Measurements from ENCODE around the gene ATAD3C. TPM values are rescaled to one million over a fixed set of nuclear protein-coding genes. Genes with fewer than 3 reads are reported as not detected.
"Not testable (repeated sequence)": the region's sequence is repeated elsewhere in the genome, so short reads cannot be mapped to it uniquely, and the experiment has no call there.

The ATAD3C gene
- total RNA-seq, result 1.3 TPM

GRCh38 chr1:1449099-1449739 lies at the start of gene ATAD3C:
Gene ATAD3C (plus strand): TSS chr1:1449689. CDS start chr1:1450684, 995 bp downstream.
- no peak for DNase-seq (ENCODE audit: low read depth in 2 of 3, low spot score in 2 of 3)

- DNase-seq (ENCODE audit: low read depth in 2 of 3, low spot score in 2 of 3), result no peak
Measured at GRCh38 chr1:1399872-1400575, 49.5 kb upstream of the ATAD3C start.

GRCh38 chr1:1400576-1401456 lies 48.7 kb upstream of the ATAD3C start:
- DNase-seq (ENCODE audit: low read depth in 2 of 3, low spot score in 2 of 3), result no peak

- no peak for DNase-seq (ENCODE audit: low read depth in 2 of 3, low spot score in 2 of 3)
Measured at GRCh38 chr1:1401457-1402010, 48.0 kb upstream of the ATAD3C start.

- peak in 2 of 3 donors; percentile 42 to 60 for DNase-seq (ENCODE audit: low read depth in 2 of 3, low spot score in 2 of 3)
Measured at GRCh38 chr1:1402072-1402900, 47.2 kb upstream of the ATAD3C start.

- not testable (repeated sequence) for DNase-seq (ENCODE audit: low read depth in 2 of 3, low spot score in 2 of 3)
Measured at GRCh38 chr1:1402901-1403392, 46.5 kb upstream of the ATAD3C start.

- DNase-seq (ENCODE audit: low read depth in 2 of 3, low spot score in 2 of 3), result no peak
Measured at GRCh38 chr1:1403653-1404052, 45.8 kb upstream of the ATAD3C start.

GRCh38 chr1:1406101-1406820 lies 43.2 kb upstream of the ATAD3C start:
- no peak for DNase-seq (ENCODE audit: low read depth in 2 of 3, low spot score in 2 of 3)

- DNase-seq (ENCODE audit: low read depth in 2 of 3, low spot score in 2 of 3), result peak; percentile 88 to 96 (median 94)
Measured at GRCh38 chr1:1406821-1407635, 42.5 kb upstream of the ATAD3C start, which contains the start of gene MRPL20. Gene MRPL20 (minus strand): TSS chr1:1407293. CDS start chr1:1407217, 76 bp downstream.

- peak in 2 of 3 donors; percentile 62 to 64 for DNase-seq (ENCODE audit: low read depth in 2 of 3, low spot score in 2 of 3)
Measured at GRCh38 chr1:1407636-1408318, 41.7 kb upstream of the ATAD3C start.

GRCh38 chr1:1410238-1410637 lies 39.3 kb upstream of the ATAD3C start:
- not testable (repeated sequence) for DNase-seq (ENCODE audit: low read depth in 2 of 3, low spot score in 2 of 3)

- DNase-seq (ENCODE audit: low read depth in 2 of 3, low spot score in 2 of 3), result no peak
Measured at GRCh38 chr1:1411626-1412025, 37.9 kb upstream of the ATAD3C start.

GRCh38 chr1:1412311-1412902 lies 37.1 kb upstream of the ATAD3C start:
- DNase-seq (ENCODE audit: low read depth in 2 of 3, low spot score in 2 of 3), result not testable (repeated sequence)

- no peak for DNase-seq (ENCODE audit: low read depth in 2 of 3, low spot score in 2 of 3)
Measured at GRCh38 chr1:1415751-1416150, 33.7 kb upstream of the ATAD3C start.

- DNase-seq (ENCODE audit: low read depth in 2 of 3, low spot score in 2 of 3), result not testable (repeated sequence)
Measured at GRCh38 chr1:1417396-1417795, 32.1 kb upstream of the ATAD3C start.

GRCh38 chr1:1417825-1418463 lies 31.5 kb upstream of the ATAD3C start:
- not testable (repeated sequence) for DNase-seq (ENCODE audit: low read depth in 2 of 3, low spot score in 2 of 3)
